HCT116 (cell line): ENCODE measurements around the gene OR2V2.

Source experiments
- CTCF ChIP-seq, 3 experiments: fragments of 200-600 bp in 1 of 3; sonication (generic) in 1 of 3; IDR thresholded peaks in 2 of 3; conservative IDR thresholded peaks in 1 of 3; 2 replicates each; pipeline ENCODE4 v1.5.1; 2012 to 2017; ENCODE audit warnings: low read depth in 2 of 3, low read length in 2 of 3, antibody characterized with exemption in 1 of 3, borderline replicate concordance in 1 of 3, control low read depth in 1 of 3, mild to moderate bottlenecking in 1 of 3, mixed read lengths in 1 of 3, mixed run types in 1 of 3, moderate library complexity in 1 of 3; ENCODE audit not compliant: insufficient read depth in 1 of 3
- JUND ChIP-seq: IDR thresholded peaks from 2 replicates; pipeline ENCODE4 v1.6.1; 2012
- POLR2A ChIP-seq: IDR thresholded peaks from 2 replicates; pipeline ENCODE4 v1.7.0; 2011; ENCODE audit warnings: borderline replicate concordance; ENCODE audit not compliant: insufficient read depth, insufficient read length; ENCODE audit errors: extremely low read depth
- POLR2AphosphoS5 ChIP-seq: IDR thresholded peaks from 2 replicates; pipeline ENCODE4 v1.6.1; 2011; ENCODE audit warnings: mild to moderate bottlenecking, low read depth, low read length, moderate library complexity
- RAD21 ChIP-seq: IDR thresholded peaks from 2 replicates; pipeline ENCODE4 v1.6.1; 2012; ENCODE audit warnings: low read depth, mild to moderate bottlenecking

GRCh38 chr5:181131514-181131913, 15.9 kb upstream of the OR2V2 start:
- TF ChIP-seq POLR2A (no peak), JUND (no peak), CTCF (IDR thresholded peaks at IDR 0.05 in 2 of 3, conservative IDR thresholded peaks at IDR 0.05 in 1 of 3; ENCODE audit: borderline replicate concordance in 1 of 3, insufficient read depth in 1 of 3, low read depth in 2 of 3, low read length in 2 of 3) (no peak), POLR2AphosphoS5 (no peak), RAD21 (no peak)
